Stimulated activated naive CD8-positive, alpha-beta T cell treated with anti-CD3 and anti-CD28 coated beads, Interleukin-15, Interleukin-2, amounts not matched to agents 100 ng/mL and 50 ng/mL, for 24 hours (primary cell): Measurements from ENCODE around the gene PLGRKT.
"Not testable (repeated sequence)": the region's sequence is repeated elsewhere in the genome, so short reads cannot be mapped to it uniquely, and the experiment has no call there.

ENCODE experiments used
- H3K27ac Mint-ChIP-seq: one replicate; pipeline ENCODE4 v1.8.0; 2021; ENCODE audit warnings: mild to moderate bottlenecking, mixed read lengths
- H3K27me3 Mint-ChIP-seq: one replicate; pipeline ENCODE4 v1.8.0; 2021; ENCODE audit warnings: mixed read lengths
- H3K36me3 Mint-ChIP-seq: one replicate; pipeline ENCODE4 v1.8.0; 2021; ENCODE audit warnings: low read depth, mixed read lengths
- H3K4me1 Mint-ChIP-seq: one replicate; pipeline ENCODE4 v1.8.0; 2021; ENCODE audit warnings: low read depth, mixed read lengths
- H3K4me3 Mint-ChIP-seq: one replicate; pipeline ENCODE4 v1.8.0; 2021; ENCODE audit warnings: mild to moderate bottlenecking, mixed read lengths
- H3K9me3 Mint-ChIP-seq: one replicate; pipeline ENCODE4 v1.8.0; 2021; ENCODE audit warnings: mixed read lengths

PLGRKT gene

GRCh38 chr9:5446451-5447236, 8.9 kb upstream of the PLGRKT start:
- Mint-ChIP-seq H3K9me3 (no peaks in the 10 kb centered on the region), H3K4me3 (peak overlapping the region; percentile 25), H3K27me3 (peaks cover 2% of the 10 kb centered on the region), H3K4me1 (peaks cover 64% of the 10 kb centered on the region), H3K36me3 (peaks cover 3% of the 10 kb centered on the region), H3K27ac (peak overlapping the region; percentile 69)

- Mint-ChIP-seq H3K27ac (no peak overlapping the region), H3K9me3 (no peaks in the 10 kb centered on the region), H3K36me3 (no peaks in the 10 kb centered on the region), H3K4me1 (peaks cover 65% of the 10 kb centered on the region), H3K4me3 (no peak overlapping the region), H3K27me3 (peaks cover 2% of the 10 kb centered on the region)
Observed at GRCh38 chr9:5445886-5446285, 8.2 kb upstream of the PLGRKT start.

GRCh38 chr9:5445096-5445495, 7.4 kb upstream of the PLGRKT start:
- Mint-ChIP-seq H3K27ac (peak overlapping the region; percentile 63), H3K4me1 (peaks cover 70% of the 10 kb centered on the region)
- not testable (repeated sequence) for H3K4me3 Mint-ChIP-seq, H3K36me3 Mint-ChIP-seq, H3K27me3 Mint-ChIP-seq, H3K9me3 Mint-ChIP-seq

- no peaks in the 10 kb centered on the region for H3K9me3 Mint-ChIP-seq
- no peaks in the 10 kb centered on the region for H3K36me3 Mint-ChIP-seq
- H3K27ac Mint-ChIP-seq, result no peak overlapping the region
- no peak overlapping the region for H3K4me3 Mint-ChIP-seq
- H3K27me3 Mint-ChIP-seq, result peaks cover 2% of the 10 kb centered on the region
- H3K4me1 Mint-ChIP-seq, result peaks cover 70% of the 10 kb centered on the region
Observed at GRCh38 chr9:5443850-5444249, 6.1 kb upstream of the PLGRKT start.

GRCh38 chr9:5442400-5443011, 4.8 kb upstream of the PLGRKT start:
- Mint-ChIP-seq H3K9me3 (no peaks in the 10 kb centered on the region), H3K27me3 (peaks cover 2% of the 10 kb centered on the region), H3K27ac (no peak overlapping the region), H3K4me3 (no peak overlapping the region), H3K36me3 (no peaks in the 10 kb centered on the region), H3K4me1 (peaks cover 68% of the 10 kb centered on the region)

GRCh38 chr9:5441043-5441442, 3.3 kb upstream of the PLGRKT start:
- peaks cover 67% of the 10 kb centered on the region for H3K4me1 Mint-ChIP-seq
- H3K27me3 Mint-ChIP-seq, result peaks cover 2% of the 10 kb centered on the region
- no peaks in the 10 kb centered on the region for H3K9me3 Mint-ChIP-seq
- H3K27ac Mint-ChIP-seq, result peak overlapping the region; percentile 72
- no peak overlapping the region for H3K4me3 Mint-ChIP-seq
- H3K36me3 Mint-ChIP-seq, result peaks cover 11% of the 10 kb centered on the region

GRCh38 chr9:5440426-5440825, 2.7 kb upstream of the PLGRKT start:
- H3K9me3 Mint-ChIP-seq, result peaks cover under 1% of the 10 kb centered on the region
- peaks cover 2% of the 10 kb centered on the region for H3K27me3 Mint-ChIP-seq
- H3K27ac Mint-ChIP-seq, result peak overlapping the region; percentile 15
- H3K4me1 Mint-ChIP-seq, result peaks cover 67% of the 10 kb centered on the region
- peaks cover 17% of the 10 kb centered on the region for H3K36me3 Mint-ChIP-seq
- peak overlapping the region; percentile 24 for H3K4me3 Mint-ChIP-seq

- peak overlapping the region; percentile 92 for H3K4me3 Mint-ChIP-seq
- H3K36me3 Mint-ChIP-seq, result peaks cover 29% of the 10 kb centered on the region
- H3K27ac Mint-ChIP-seq, result peak overlapping the region; percentile 98
- H3K27me3 Mint-ChIP-seq, result no peaks in the 10 kb centered on the region
- peaks cover 4% of the 10 kb centered on the region for H3K9me3 Mint-ChIP-seq
- H3K4me1 Mint-ChIP-seq, result peaks cover 65% of the 10 kb centered on the region
Observed at GRCh38 chr9:5438301-5439162, 807 bp upstream of the PLGRKT start.

GRCh38 chr9:5436441-5436840, 1.3 kb downstream of the PLGRKT start:
- Mint-ChIP-seq H3K4me3 (peak overlapping the region; percentile 92), H3K27me3 (no peaks in the 10 kb centered on the region), H3K36me3 (peaks cover 47% of the 10 kb centered on the region), H3K4me1 (peaks cover 60% of the 10 kb centered on the region), H3K9me3 (peaks cover 4% of the 10 kb centered on the region), H3K27ac (peak overlapping the region; percentile 98)

- Mint-ChIP-seq H3K4me3 (peak overlapping the region; percentile 92), H3K4me1 (peaks cover 56% of the 10 kb centered on the region), H3K9me3 (peaks cover 4% of the 10 kb centered on the region), H3K27ac (peak overlapping the region; percentile 98), H3K36me3 (peaks cover 50% of the 10 kb centered on the region), H3K27me3 (no peaks in the 10 kb centered on the region)
Observed at GRCh38 chr9:5435912-5436311, 1.8 kb downstream of the PLGRKT start.

GRCh38 chr9:5433841-5434810, 3.6 kb downstream of the PLGRKT start:
- not testable (repeated sequence) for H3K27ac Mint-ChIP-seq, H3K9me3 Mint-ChIP-seq, H3K4me3 Mint-ChIP-seq, H3K27me3 Mint-ChIP-seq
- H3K4me1 Mint-ChIP-seq, result peaks cover 43% of the 10 kb centered on the region
- H3K36me3 Mint-ChIP-seq, result peaks cover 60% of the 10 kb centered on the region

- H3K4me1 Mint-ChIP-seq, result peaks cover 36% of the 10 kb centered on the region
- H3K27me3 Mint-ChIP-seq, H3K27ac Mint-ChIP-seq, H3K9me3 Mint-ChIP-seq, H3K4me3 Mint-ChIP-seq: not testable (repeated sequence)
- H3K36me3 Mint-ChIP-seq, result peaks cover 60% of the 10 kb centered on the region
Observed at GRCh38 chr9:5433328-5433727, 4.4 kb downstream of the PLGRKT start.

GRCh38 chr9:5432890-5433289, 4.8 kb downstream of the PLGRKT start:
- H3K27me3 Mint-ChIP-seq, H3K4me3 Mint-ChIP-seq, H3K27ac Mint-ChIP-seq, H3K9me3 Mint-ChIP-seq: not testable (repeated sequence)
- peaks cover 60% of the 10 kb centered on the region for H3K36me3 Mint-ChIP-seq
- H3K4me1 Mint-ChIP-seq, result peaks cover 31% of the 10 kb centered on the region

GRCh38 chr9:5430912-5431311, 6.8 kb downstream of the PLGRKT start:
- no peak overlapping the region for H3K27ac Mint-ChIP-seq
- peaks cover 4% of the 10 kb centered on the region for H3K9me3 Mint-ChIP-seq
- peaks cover 47% of the 10 kb centered on the region for H3K36me3 Mint-ChIP-seq
- no peaks in the 10 kb centered on the region for H3K27me3 Mint-ChIP-seq
- H3K4me1 Mint-ChIP-seq, result peaks cover 14% of the 10 kb centered on the region
- no peak overlapping the region for H3K4me3 Mint-ChIP-seq
